Osteoblast (primary cell): ENCODE results near the gene RPA1. TPM values are rescaled to one million over a fixed set of nuclear protein-coding genes. Genes with fewer than 3 reads are reported as not detected.
A peak's percentile ranks its signal among the peaks of the same experiment; 100 is the strongest.

ENCODE experiments used
- DNase-seq: peaks from one replicate; pipeline ENCODE4 v3.0.0; 2011; ENCODE audit warnings: low spot score, mixed read lengths; ENCODE audit not compliant: insufficient read length; ENCODE audit errors: missing footprints
- H2AFZ ChIP-seq: 2 replicates; pipeline ENCODE4 v1.6.0; 2011; ENCODE audit warnings: mild to moderate bottlenecking, low read length
- H3K27ac ChIP-seq: 2 replicates; pipeline ENCODE4 v1.5.1; 2011; ENCODE audit warnings: mild to moderate bottlenecking, low read depth, low read length, moderate library complexity
- H3K27me3 ChIP-seq: 2 replicates; pipeline ENCODE4 v1.6.0; 2012; ENCODE audit warnings: mild to moderate bottlenecking, control low read depth, inconsistent platforms, low read length, moderate library complexity; ENCODE audit not compliant: insufficient read depth
- H3K36me3 ChIP-seq: 2 replicates; pipeline ENCODE4 v1.5.1; 2011; ENCODE audit warnings: mild to moderate bottlenecking, low read length, control low read depth, moderate library complexity; ENCODE audit not compliant: insufficient read depth
- H3K4me1 ChIP-seq: 2 replicates; pipeline ENCODE4 v1.5.1; 2011; ENCODE audit warnings: mild to moderate bottlenecking, low read length, control low read depth, moderate library complexity; ENCODE audit not compliant: insufficient read depth
- H3K4me2 ChIP-seq: 2 replicates; pipeline ENCODE4 v1.6.0; 2011; ENCODE audit warnings: mild to moderate bottlenecking, low read length; ENCODE audit not compliant: insufficient read depth
- H3K4me3 ChIP-seq: fragments of 200-600 bp; sonication (generic); 3 replicates; pipeline ENCODE4 v1.5.1; 2012; ENCODE audit warnings: mild to moderate bottlenecking, low read length, inconsistent platforms; ENCODE audit not compliant: insufficient read depth
- H3K79me2 ChIP-seq: 2 replicates; pipeline ENCODE4 v1.6.0; 2012; ENCODE audit warnings: mild to moderate bottlenecking, low read length, control low read depth, inconsistent platforms; ENCODE audit not compliant: insufficient read depth
- H3K9me3 ChIP-seq: 2 replicates; pipeline ENCODE4 v1.5.1; 2011; ENCODE audit warnings: low read depth, low read length, control low read depth
- H4K20me1 ChIP-seq: 2 replicates; pipeline ENCODE4 v1.6.0; 2012; ENCODE audit warnings: mild to moderate bottlenecking, low read length, control low read depth; ENCODE audit not compliant: insufficient read depth
- CTCF ChIP-seq: IDR thresholded peaks from 2 replicates; pipeline ENCODE4 v1.5.1; 2011; ENCODE audit warnings: mild to moderate bottlenecking, low read depth, low read length, moderate library complexity; ENCODE audit errors: extremely low read depth
- total RNA-seq: library from RNA; depleted of rRNA; stranded (reverse); fragments of >200 nt; gene quantifications from 2 replicates; pipeline ENCODE4 v1.2.3, GENCODE V29; 2012

Gene RPA1
- total RNA-seq, 1 donor: 14.8 TPM

DNA sequence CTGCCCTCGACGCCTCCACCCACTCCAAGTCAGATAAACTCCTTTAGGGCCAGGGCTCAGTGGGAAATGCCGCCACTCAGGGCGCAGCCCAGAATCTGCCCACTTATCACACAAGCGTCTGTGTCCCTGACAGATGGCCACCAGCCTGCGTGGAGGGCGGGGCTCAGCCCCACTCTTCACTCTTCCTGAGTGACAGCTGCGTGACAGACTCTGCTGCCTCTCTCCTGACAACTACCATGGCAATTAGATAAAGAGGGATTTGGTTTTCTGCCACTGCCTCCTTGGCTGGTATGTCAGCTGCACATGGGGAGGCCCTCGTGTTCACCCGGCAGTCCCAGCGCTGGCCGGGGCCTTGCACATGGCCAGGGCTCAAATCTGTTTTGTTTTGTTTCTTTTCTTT lies 99.2 kb downstream of the RPA1 start:
- H4K20me1 ChIP-seq: no peaks in the 10 kb centered on the region
- no peaks in the 10 kb centered on the region for H3K79me2 ChIP-seq

GRCh38 chr17:1930337-1930645 lies 100.5 kb downstream of the RPA1 start:
- DNase-seq: no peak
- H3K27me3 ChIP-seq: peaks cover 3% of the 10 kb centered on the region
- H2AFZ ChIP-seq: no peak overlapping the region
- no peak overlapping the region for H3K4me2 ChIP-seq
- no peak overlapping the region for H3K27ac ChIP-seq
- no peaks in the 10 kb centered on the region for H3K9me3 ChIP-seq
- H3K4me3 ChIP-seq: no peak overlapping the region
- no peaks in the 10 kb centered on the region for H3K4me1 ChIP-seq
- H4K20me1 ChIP-seq: no peaks in the 10 kb centered on the region
- no peaks in the 10 kb centered on the region for H3K36me3 ChIP-seq
- H3K79me2 ChIP-seq: no peaks in the 10 kb centered on the region
- TF ChIP-seq CTCF: no peak

More for the DNA sequence above, 99.2 kb downstream of the RPA1 start:
- Histone ChIP-seq H3K4me1 (no peaks in the 10 kb centered on the region), H3K9me3 (no peaks in the 10 kb centered on the region), H3K27me3 (peaks cover 3% of the 10 kb centered on the region), H2AFZ (no peak overlapping the region), H3K4me2 (no peak overlapping the region), H3K27ac (no peak overlapping the region), H3K36me3 (no peaks in the 10 kb centered on the region), H3K4me3 (no peak overlapping the region)
- TF ChIP-seq CTCF: no peak
- peak; percentile 65 for DNase-seq

DNA sequence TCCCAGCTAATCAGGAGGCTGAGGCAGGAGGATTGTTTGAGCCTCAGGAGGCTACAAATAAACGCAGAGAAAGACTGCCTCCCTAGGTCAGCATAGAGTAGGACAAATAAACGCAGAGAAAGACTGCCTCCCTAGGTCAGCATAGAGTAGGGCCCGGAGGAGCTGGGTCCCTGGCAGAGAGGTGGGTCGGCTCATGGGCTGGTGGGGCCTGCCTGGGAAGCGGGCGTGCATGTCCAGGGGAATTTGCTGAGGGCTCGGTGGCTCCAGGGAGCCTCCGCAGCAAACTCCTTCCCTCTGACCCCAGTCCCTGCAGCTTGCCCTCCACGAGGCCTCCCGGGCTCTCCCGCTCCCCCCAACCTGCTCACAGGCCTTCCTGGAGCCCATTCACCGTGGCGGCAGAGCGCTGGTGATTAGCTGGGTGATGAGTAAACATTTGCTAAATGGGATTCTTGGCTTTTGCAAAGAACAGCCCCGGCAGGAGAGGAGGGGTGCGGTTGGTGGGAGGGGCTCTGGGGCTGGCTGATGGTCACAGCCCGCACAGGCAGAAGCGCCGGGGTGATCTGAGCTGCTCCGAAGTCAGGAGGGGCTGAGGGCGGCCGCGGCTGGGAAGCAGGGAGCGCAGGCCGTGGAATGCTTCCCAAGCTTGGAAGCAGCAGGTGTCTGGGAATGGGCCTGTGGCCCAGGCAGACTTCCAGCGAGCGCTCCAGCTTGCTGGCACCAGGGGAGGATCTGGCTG lies 102.2 kb downstream of the RPA1 start:
- no peak overlapping the region for H3K27ac ChIP-seq
- DNase-seq: peak; percentile 88
- no peaks in the 10 kb centered on the region for H3K4me1 ChIP-seq
- H3K4me3 ChIP-seq: no peak overlapping the region
- H3K79me2 ChIP-seq: no peaks in the 10 kb centered on the region
- no peaks in the 10 kb centered on the region for H4K20me1 ChIP-seq
- no peak overlapping the region for H3K4me2 ChIP-seq
- H3K27me3 ChIP-seq: peaks cover 3% of the 10 kb centered on the region
- H2AFZ ChIP-seq: no peak overlapping the region
- TF ChIP-seq CTCF: no peak
- H3K9me3 ChIP-seq: no peaks in the 10 kb centered on the region
- H3K36me3 ChIP-seq: no peaks in the 10 kb centered on the region

GRCh38 chr17:1933875-1934715 lies 104.3 kb downstream of the RPA1 start:
- Histone ChIP-seq H3K9me3 (no peaks in the 10 kb centered on the region), H3K27me3 (peaks cover 3% of the 10 kb centered on the region), H3K79me2 (no peaks in the 10 kb centered on the region), H3K4me2 (no peak overlapping the region), H3K27ac (no peak overlapping the region), H4K20me1 (no peaks in the 10 kb centered on the region), H3K36me3 (no peaks in the 10 kb centered on the region), H3K4me1 (no peaks in the 10 kb centered on the region), H2AFZ (no peak overlapping the region), H3K4me3 (no peak overlapping the region)
- DNase-seq: peak; percentile 59
- TF ChIP-seq CTCF: no peak
